AG04450 (cell line): ENCODE results near the gene ADPRHL1. TPM values are rescaled to one million over a fixed set of nuclear protein-coding genes. Genes with fewer than 3 reads are reported as not detected.

ENCODE experiments used
- CTCF ChIA-PET: fragments of 300-600, 350-600 bp; formaldehyde crosslinking; extraction: SDS; loops from one replicate; lab custom pipeline; 2022; ENCODE audit warnings: antibody characterized with exemption, inconsistent platforms; lab: Charles Lee
- POLR2A ChIA-PET: fragments of 350-600 bp; formaldehyde crosslinking; extraction: SDS; loops from one replicate; lab custom pipeline; 2021; ENCODE audit warnings: antibody characterized with exemption, inconsistent platforms; lab: Yijun Ruan, JAX
- DNase-seq: peaks from one replicate; pipeline ENCODE4 v3.0.0-alpha.2; 2011; ENCODE audit warnings: low read depth, low spot score
- H3K27ac ChIP-seq: one replicate; pipeline ENCODE4 v1.5.1; 2012; ENCODE audit warnings: low read depth, low read length, control low read depth
- H3K27me3 ChIP-seq: one replicate; pipeline ENCODE4 v1.6.0; 2012; ENCODE audit warnings: low read length; ENCODE audit not compliant: control insufficient read depth, insufficient read depth
- H3K4me3 ChIP-seq: 2 replicates; pipeline ENCODE4 v1.5.1; 2011; ENCODE audit warnings: mild to moderate bottlenecking, low read depth, low read length, control low read depth
- H3K9me3 ChIP-seq: 2 replicates; pipeline ENCODE4 v1.5.1; 2012; ENCODE audit warnings: low read length; ENCODE audit not compliant: control insufficient read depth, insufficient read depth
- CTCF ChIP-seq: IDR thresholded peaks from 2 replicates; pipeline ENCODE4 v1.5.1; 2011; ENCODE audit warnings: low read depth, low read length, control low read depth, inconsistent platforms
- polyA plus RNA-seq: library from polyadenylated mRNA; depleted of rRNA; stranded (reverse); fragments of >200 nt; gene quantifications from 2 replicates; pipeline ENCODE4 v1.2.3, GENCODE V29; 2011

Gene ADPRHL1
- polyA plus RNA-seq, 1 experiment, result 0.35 TPM

GRCh38 chr13:113412440-113412839 is 40.8 kb downstream of the ADPRHL1 start:
- Histone ChIP-seq H3K4me3 (no peak overlapping the region), H3K27me3 (peaks cover 6% of the 10 kb centered on the region), H3K27ac (no peak overlapping the region), H3K9me3 (peaks cover 4% of the 10 kb centered on the region; the same call in 1 of the 2 replicates)
- ChIA-PET POLR2A (no interaction called here), CTCF (no interaction called here)
- TF ChIP-seq CTCF, result no peak
- DNase-seq, result no peak

GRCh38 chr13:113411216-113412023 is 41.9 kb downstream of the ADPRHL1 start:
- H3K27ac ChIP-seq, result peak overlapping the region; percentile 92
- CTCF ChIA-PET, result interaction anchor here (0.6 kb wide), 1 partner anchor 136 kb away, joined by 5 read pairs; no protein-coding TSS in a partner anchor
- no peak for TF ChIP-seq CTCF
- POLR2A ChIA-PET, result interaction anchor here (1.9 to 2.0 kb wide), 2 partner anchors 13 to 114 kb away, joined by 4 to 5 read pairs; partner anchors contain the start of gene LAMP1
- DNase-seq, result peak; percentile 89
- peak overlapping the region; percentile 31 for H3K4me3 ChIP-seq
- H3K9me3 ChIP-seq, result peaks cover 4% of the 10 kb centered on the region; the same call in 1 of the 2 replicates
- H3K27me3 ChIP-seq, result no peaks in the 10 kb centered on the region

- peak overlapping the region; percentile 31 for H3K4me3 ChIP-seq
- peak; percentile 55 for DNase-seq
- POLR2A ChIA-PET, result interaction anchor here (1.9 to 2.0 kb wide), 2 partner anchors 12 to 113 kb away, joined by 4 to 5 read pairs; partner anchors contain the start of gene LAMP1
- H3K9me3 ChIP-seq, result peaks cover 4% of the 10 kb centered on the region; the same call in 1 of the 2 replicates
- H3K27me3 ChIP-seq, result no peaks in the 10 kb centered on the region
- no peak for TF ChIP-seq CTCF
- CTCF ChIA-PET, result interaction anchor here (1.6 kb wide), 1 partner anchor 16 kb away, joined by 6 read pairs; no protein-coding TSS in a partner anchor
- H3K27ac ChIP-seq, result peak overlapping the region; percentile 92
Measured at GRCh38 chr13:113410472-113411201, 42.7 kb downstream of the ADPRHL1 start.

- H3K9me3 ChIP-seq, result peaks cover 4% of the 10 kb centered on the region; the same call in 1 of the 2 replicates
- CTCF ChIA-PET, result interaction anchor here (0.6 kb wide), 1 partner anchor 471 kb away, joined by 3 read pairs; no protein-coding TSS in a partner anchor
Measured at GRCh38 chr13:113408562-113408961, 44.7 kb downstream of the ADPRHL1 start.

More at GRCh38 chr13:113408562-113408961, 44.7 kb downstream of the ADPRHL1 start:
- no peak overlapping the region for H3K4me3 ChIP-seq
- no peak overlapping the region for H3K27ac ChIP-seq
- no peak for DNase-seq
- POLR2A ChIA-PET, result interaction anchor here (0.5 kb wide), 1 partner anchor 40 kb away, joined by 3 read pairs; no protein-coding TSS in a partner anchor
- no peak for TF ChIP-seq CTCF
- H3K27me3 ChIP-seq, result no peaks in the 10 kb centered on the region
